Activated CD8-positive, alpha-beta T cell treated with anti-CD3 and anti-CD28 coated beads, Interleukin-2, amount 10 ng/mL, durations not matched to agents 7 days and 5 days (primary cell): ENCODE results near the gene KCTD6. TPM values are rescaled to one million over a fixed set of nuclear protein-coding genes. Genes with fewer than 3 reads are reported as not detected.
A peak's percentile ranks its signal among the peaks of the same experiment; 100 is the strongest.

ENCODE experiments used
- ATAC-seq: fragments of 150-1000 bp; cut with Tn5 transposase; one replicate; pipeline ENCODE4 v1.10.0; 2021; ENCODE audit warnings: moderate library complexity
- CTCF ChIA-PET: fragments of 350-600 bp; sonication (Branson Sonifier 250); formaldehyde crosslinking; loops from one replicate; lab custom pipeline; 2021; ENCODE audit warnings: antibody characterized with exemption; lab: Charles Lee
- POLR2A ChIA-PET: fragments of 350-600 bp; sonication (Branson Sonifier 250); formaldehyde crosslinking; loops from one replicate; lab custom pipeline; 2021; ENCODE audit warnings: antibody characterized with exemption; lab: Charles Lee
- DNase-seq: peaks from one replicate; pipeline ENCODE4 v3.0.0-alpha.2; 2020
- H3K27ac Mint-ChIP-seq: one replicate; pipeline ENCODE4 v1.8.0; 2021; ENCODE audit warnings: mild to moderate bottlenecking, mixed read lengths
- H3K27me3 Mint-ChIP-seq: one replicate; pipeline ENCODE4 v1.8.0; 2021; ENCODE audit warnings: low read depth, mixed read lengths
- H3K36me3 Mint-ChIP-seq: one replicate; pipeline ENCODE4 v1.8.0; 2021; ENCODE audit warnings: low read depth, mixed read lengths
- H3K4me1 Mint-ChIP-seq: one replicate; pipeline ENCODE4 v1.8.0; 2021; ENCODE audit warnings: low read depth, mixed read lengths
- H3K4me3 Mint-ChIP-seq: one replicate; pipeline ENCODE4 v1.8.0; 2021; ENCODE audit warnings: mild to moderate bottlenecking, mixed read lengths
- H3K9me3 Mint-ChIP-seq: one replicate; pipeline ENCODE4 v1.8.0; 2022; ENCODE audit warnings: mixed read lengths; ENCODE audit not compliant: insufficient read depth
- total RNA-seq, 2 experiments: library from RNA; stranded (reverse); gene quantifications; one replicate each; pipeline ENCODE4 v1.2.3, GENCODE V29; 2021

The KCTD6 gene
- total RNA-seq, 2 experiments from 2014 or later = 5.2 to 6.2 TPM

DNA sequence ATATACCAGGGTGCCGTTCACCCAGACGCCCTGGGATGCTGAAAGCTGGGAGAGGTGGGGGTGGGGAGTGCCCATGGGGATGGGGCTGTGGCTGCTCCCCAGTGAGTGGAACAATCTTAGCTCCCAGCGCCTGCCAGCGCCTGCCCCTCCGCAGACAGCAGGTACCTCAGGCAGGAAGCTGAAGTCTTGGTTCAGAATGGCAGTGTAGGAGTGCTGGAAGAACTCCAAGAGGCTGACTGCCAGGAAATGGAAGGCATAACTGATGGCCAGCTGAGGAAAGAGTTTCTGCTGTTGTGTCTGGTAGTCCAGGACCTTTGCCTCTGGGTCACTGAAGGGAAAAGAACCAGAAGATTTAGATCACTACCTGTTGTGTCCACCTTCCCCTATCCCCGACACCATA lies 36.7 kb downstream of the KCTD6 start:
- CTCF ChIA-PET = interaction anchor here (0.8 to 1.5 kb wide), 3 partner anchors 15 to 65 kb away, joined by 3 to 4 read pairs (median 4); partner anchors contain the start of gene KCTD6
- DNase-seq (no peak), ATAC-seq (no peak)
- no peaks in the 10 kb centered on the region for H3K27me3 Mint-ChIP-seq
- POLR2A ChIA-PET = no interaction called here
- no peaks in the 10 kb centered on the region for H3K36me3 Mint-ChIP-seq
- no peak overlapping the region for H3K4me3 Mint-ChIP-seq
- no peak overlapping the region for H3K27ac Mint-ChIP-seq
- peaks cover 6% of the 10 kb centered on the region for H3K4me1 Mint-ChIP-seq
- no peaks in the 10 kb centered on the region for H3K9me3 Mint-ChIP-seq

- DNase-seq = no peak
- Mint-ChIP-seq H3K4me1 (peaks cover 6% of the 10 kb centered on the region), H3K36me3 (no peaks in the 10 kb centered on the region)
Observed at GRCh38 chr3:58529516-58530353, 37.8 kb downstream of the KCTD6 start.

DNA sequence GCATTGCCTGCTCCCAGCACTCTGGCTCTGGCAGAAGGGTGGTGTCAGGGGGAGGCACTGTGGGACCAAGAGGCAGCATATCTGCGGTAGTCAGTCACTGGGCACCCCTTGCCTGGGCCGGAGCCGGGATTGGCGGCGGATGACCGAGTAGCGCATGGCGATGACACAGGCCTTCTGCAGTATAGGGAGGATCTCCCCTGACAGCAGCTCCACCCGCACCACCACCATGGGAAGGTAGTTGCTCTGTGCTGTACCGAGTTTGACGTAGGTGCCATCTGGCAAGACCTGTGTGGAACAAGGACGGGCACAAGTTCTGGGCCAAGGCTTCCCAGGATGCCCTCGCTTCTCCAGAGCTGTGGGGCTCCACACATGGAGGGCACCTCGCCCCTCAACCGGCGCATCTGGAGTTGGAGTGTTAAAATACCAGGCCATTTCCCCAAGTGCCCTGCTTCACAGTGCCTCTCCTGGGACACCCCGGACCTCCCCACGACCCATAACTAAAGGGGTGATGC lies 38.5 kb downstream of the KCTD6 start:
- POLR2A ChIA-PET = no interaction called here
- H3K9me3 Mint-ChIP-seq = no peaks in the 10 kb centered on the region
- DNase-seq (no peak), ATAC-seq (no peak)
- no peak overlapping the region for H3K4me3 Mint-ChIP-seq
- CTCF ChIA-PET = interaction anchor here (0.9 to 1.6 kb wide), 2 partner anchors 8 to 38 kb away, joined by 3 to 4 read pairs; no protein-coding TSS in a partner anchor
- H3K36me3 Mint-ChIP-seq = no peaks in the 10 kb centered on the region
- peaks cover 6% of the 10 kb centered on the region for H3K4me1 Mint-ChIP-seq
- H3K27ac Mint-ChIP-seq = no peak overlapping the region
- H3K27me3 Mint-ChIP-seq = peaks cover 2% of the 10 kb centered on the region

More at GRCh38 chr3:58529516-58530353, 37.8 kb downstream of the KCTD6 start:
- Mint-ChIP-seq H3K4me3 (no peak overlapping the region), H3K27me3 (peaks cover 2% of the 10 kb centered on the region), H3K9me3 (no peaks in the 10 kb centered on the region), H3K27ac (no peak overlapping the region)
- ATAC-seq = no peak
- CTCF ChIA-PET = interaction anchor here (0.8 to 1.5 kb wide), 3 partner anchors 19 to 39 kb away, joined by 3 to 4 read pairs (median 3); partner anchors contain the start of gene KCTD6
- POLR2A ChIA-PET = no interaction called here

- Mint-ChIP-seq H3K27me3 (peaks cover 2% of the 10 kb centered on the region), H3K36me3 (no peaks in the 10 kb centered on the region), H3K27ac (no peak overlapping the region), H3K4me1 (peaks cover 15% of the 10 kb centered on the region), H3K9me3 (no peaks in the 10 kb centered on the region), H3K4me3 (no peak overlapping the region)
- ChIA-PET CTCF (interaction anchor here (1.2 to 2.0 kb wide), 5 partner anchors 9 to 225 kb away, joined by 4 to 7 read pairs (median 5); partner anchors contain the start of genes HTD2 and RPP14), POLR2A (no interaction called here)
- ATAC-seq = no peak
- DNase-seq = no peak
Observed at GRCh38 chr3:58531555-58531954, 39.7 kb downstream of the KCTD6 start.

DNA sequence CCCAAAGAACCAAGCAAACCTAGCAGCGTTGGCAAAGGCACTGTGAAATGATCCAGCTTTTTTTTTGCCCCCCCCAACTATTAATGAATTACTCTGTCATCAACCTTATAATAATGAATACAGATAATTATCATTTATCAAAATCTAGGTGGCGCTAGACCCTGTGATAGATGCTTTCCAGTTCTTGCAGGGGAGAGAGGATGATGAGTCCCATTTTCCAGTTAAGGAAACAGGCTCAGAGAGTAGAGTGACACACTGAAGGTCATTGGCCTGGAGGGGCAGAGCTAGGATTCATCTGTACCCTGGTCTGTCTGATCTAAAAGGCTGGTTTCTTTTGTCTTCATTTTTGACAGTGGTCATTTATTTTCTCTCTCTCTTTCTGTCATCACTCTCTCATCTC lies 40.1 kb downstream of the KCTD6 start:
- DNase-seq (no peak), ATAC-seq (no peak)
- H3K4me3 Mint-ChIP-seq = no peak overlapping the region
- ChIA-PET POLR2A (no interaction called here), CTCF (interaction anchor here (1.2 to 2.0 kb wide), 6 partner anchors 9 to 226 kb away, joined by 3 to 7 read pairs (median 5); partner anchors contain the start of genes HTD2 and RPP14)
- no peaks in the 10 kb centered on the region for H3K36me3 Mint-ChIP-seq
- peaks cover 2% of the 10 kb centered on the region for H3K27me3 Mint-ChIP-seq
- H3K4me1 Mint-ChIP-seq = peaks cover 17% of the 10 kb centered on the region
- H3K27ac Mint-ChIP-seq = no peak overlapping the region
- no peaks in the 10 kb centered on the region for H3K9me3 Mint-ChIP-seq

- no peaks in the 10 kb centered on the region for H3K9me3 Mint-ChIP-seq
- H3K4me1 Mint-ChIP-seq = peaks cover 17% of the 10 kb centered on the region
- peaks cover 2% of the 10 kb centered on the region for H3K27me3 Mint-ChIP-seq
- DNase-seq (peak; percentile 81), ATAC-seq (peak; percentile 95)
- H3K4me3 Mint-ChIP-seq = no peak overlapping the region
- POLR2A ChIA-PET = no interaction called here
- H3K27ac Mint-ChIP-seq = no peak overlapping the region
- H3K36me3 Mint-ChIP-seq = no peaks in the 10 kb centered on the region
- CTCF ChIA-PET = interaction anchor here (1.2 to 2.0 kb wide), 6 partner anchors 39 to 227 kb away, joined by 3 to 9 read pairs (median 5); partner anchors contain the start of genes HTD2 and RPP14
Observed at GRCh38 chr3:58532794-58533220, 40.9 kb downstream of the KCTD6 start.

- H3K27me3 Mint-ChIP-seq = peaks cover 4% of the 10 kb centered on the region
- no peak overlapping the region for H3K4me3 Mint-ChIP-seq
- ChIA-PET POLR2A (interaction anchor here (0.7 kb wide), 1 partner anchor 63 kb away, joined by 3 read pairs; no protein-coding TSS in a partner anchor), CTCF (interaction anchor here (1.0 to 1.7 kb wide), 5 partner anchors 44 to 349 kb away, joined by 3 to 9 read pairs (median 3); partner anchors contain the start of genes HTD2 and RPP14)
- no peak overlapping the region for H3K27ac Mint-ChIP-seq
- H3K36me3 Mint-ChIP-seq = no peaks in the 10 kb centered on the region
- no peaks in the 10 kb centered on the region for H3K9me3 Mint-ChIP-seq
- ATAC-seq = no peak
- peaks cover 17% of the 10 kb centered on the region for H3K4me1 Mint-ChIP-seq
- DNase-seq = no peak
Observed at GRCh38 chr3:58534592-58535494, 42.9 kb downstream of the KCTD6 start.

- H3K27me3 Mint-ChIP-seq = peaks cover 4% of the 10 kb centered on the region
- no peaks in the 10 kb centered on the region for H3K36me3 Mint-ChIP-seq
- no peaks in the 10 kb centered on the region for H3K9me3 Mint-ChIP-seq
- no peak overlapping the region for H3K4me3 Mint-ChIP-seq
- DNase-seq = no peak
- ChIA-PET CTCF (interaction anchor here (1.0 to 1.2 kb wide), 3 partner anchors 12 to 230 kb away, joined by 3 read pairs; partner anchors contain the start of genes HTD2 and RPP14), POLR2A (interaction anchor here (0.7 kb wide), 1 partner anchor 64 kb away, joined by 3 read pairs; no protein-coding TSS in a partner anchor)
- no peak for ATAC-seq
- H3K4me1 Mint-ChIP-seq = peaks cover 17% of the 10 kb centered on the region
- H3K27ac Mint-ChIP-seq = no peak overlapping the region
Observed at GRCh38 chr3:58535531-58536500, 43.9 kb downstream of the KCTD6 start.

- Mint-ChIP-seq H3K27me3 (peaks cover 7% of the 10 kb centered on the region), H3K36me3 (no peaks in the 10 kb centered on the region), H3K4me1 (peaks cover 17% of the 10 kb centered on the region), H3K9me3 (no peaks in the 10 kb centered on the region), H3K4me3 (no peak within 1 kb of the TSS), H3K27ac (no peak within 1 kb of the TSS)
- ChIA-PET POLR2A (no interaction called here), CTCF (interaction anchor here (1.2 kb wide), 2 partner anchors 12 to 46 kb away, joined by 3 read pairs; no protein-coding TSS in a partner anchor)
- ATAC-seq (no peak), DNase-seq (no peak)
Observed at GRCh38 chr3:58536501-58537411, 44.9 kb downstream of the KCTD6 start, which contains the start of gene ACOX2. Gene ACOX2, minus strand, starts transcription at chr3:58537190. Its CDS starts 2,084 bp downstream, at chr3:58535106.
